Pulmonary artery endothelial cell (primary cell): ENCODE measurements around the gene MYO1A. TPM values are rescaled to one million over a fixed set of nuclear protein-coding genes. Genes with fewer than 3 reads are reported as not detected.
"Not testable (repeated sequence)": the region's sequence is repeated elsewhere in the genome, so short reads cannot be mapped to it uniquely, and the experiment has no call there.

Experiments
- DNase-seq: peaks from one replicate; pipeline ENCODE4 v3.0.0-alpha.2; 2011; ENCODE audit warnings: low read depth, low spot score
- total RNA-seq: library from RNA; depleted of rRNA; stranded (reverse); fragments of >200 nt; gene quantifications from 2 replicates; pipeline ENCODE4 v1.2.3, GENCODE V29; 2014

The MYO1A gene
- total RNA-seq, 1 donor from 2014 or later, result under 0.01 TPM

- DNase-seq, result no peak
Observed at GRCh38 chr12:56996793-56997545, 53.0 kb downstream of the MYO1A start.

DNA sequence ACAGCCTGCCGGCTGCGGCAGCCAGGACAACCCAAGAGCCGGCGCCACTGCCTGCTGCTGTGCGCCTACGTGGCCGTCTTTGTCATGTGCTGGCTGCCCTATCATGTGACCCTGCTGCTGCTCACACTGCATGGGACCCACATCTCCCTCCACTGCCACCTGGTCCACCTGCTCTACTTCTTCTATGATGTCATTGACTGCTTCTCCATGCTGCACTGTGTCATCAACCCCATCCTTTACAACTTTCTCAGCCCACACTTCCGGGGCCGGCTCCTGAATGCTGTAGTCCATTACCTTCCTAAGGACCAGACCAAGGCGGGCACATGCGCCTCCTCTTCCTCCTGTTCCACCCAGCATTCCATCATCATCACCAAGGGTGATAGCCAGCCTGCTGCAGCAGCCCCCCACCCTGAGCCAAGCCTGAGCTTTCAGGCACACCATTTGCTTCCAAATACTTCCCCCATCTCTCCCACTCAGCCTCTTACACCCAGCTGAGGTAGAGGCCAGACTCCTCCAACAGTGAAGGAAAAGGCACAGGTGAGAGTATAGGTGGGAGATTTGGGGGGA lies 53.9 kb downstream of the MYO1A start:
- no peak for DNase-seq

- DNase-seq, result no peak
Observed at GRCh38 chr12:56995201-56995929, 54.6 kb downstream of the MYO1A start.

DNA sequence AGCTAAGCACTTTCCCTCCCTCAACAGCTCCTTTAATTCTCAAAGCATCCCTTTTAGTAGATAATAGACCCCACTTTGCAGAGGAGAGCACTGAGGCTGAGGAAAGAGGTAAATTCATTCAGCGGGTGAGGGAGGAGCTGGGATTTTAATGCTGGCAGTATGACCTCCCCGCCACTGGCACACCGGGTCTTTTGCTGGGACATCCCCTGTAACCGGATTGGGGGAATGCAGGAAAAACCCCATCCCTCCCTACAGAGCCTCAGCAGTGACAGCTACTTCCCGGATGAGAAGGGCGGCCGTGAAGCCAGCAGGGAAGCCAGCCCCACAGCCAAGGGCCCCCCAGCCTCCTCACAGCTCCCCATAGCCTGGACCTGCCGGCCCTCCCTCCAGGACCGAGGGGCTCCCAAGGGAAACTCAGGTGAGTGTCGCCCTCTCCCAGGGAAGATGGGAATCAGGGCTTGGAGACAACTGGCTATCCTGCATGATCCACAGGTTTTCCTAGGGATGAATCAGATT lies 55.6 kb downstream of the MYO1A start:
- no peak for DNase-seq

- no peak for DNase-seq
Observed at GRCh38 chr12:56993346-56993745, 56.6 kb downstream of the MYO1A start.

GRCh38 chr12:56991319-56992246 lies 58.3 kb downstream of the MYO1A start:
- DNase-seq, result peak; percentile 33

DNA sequence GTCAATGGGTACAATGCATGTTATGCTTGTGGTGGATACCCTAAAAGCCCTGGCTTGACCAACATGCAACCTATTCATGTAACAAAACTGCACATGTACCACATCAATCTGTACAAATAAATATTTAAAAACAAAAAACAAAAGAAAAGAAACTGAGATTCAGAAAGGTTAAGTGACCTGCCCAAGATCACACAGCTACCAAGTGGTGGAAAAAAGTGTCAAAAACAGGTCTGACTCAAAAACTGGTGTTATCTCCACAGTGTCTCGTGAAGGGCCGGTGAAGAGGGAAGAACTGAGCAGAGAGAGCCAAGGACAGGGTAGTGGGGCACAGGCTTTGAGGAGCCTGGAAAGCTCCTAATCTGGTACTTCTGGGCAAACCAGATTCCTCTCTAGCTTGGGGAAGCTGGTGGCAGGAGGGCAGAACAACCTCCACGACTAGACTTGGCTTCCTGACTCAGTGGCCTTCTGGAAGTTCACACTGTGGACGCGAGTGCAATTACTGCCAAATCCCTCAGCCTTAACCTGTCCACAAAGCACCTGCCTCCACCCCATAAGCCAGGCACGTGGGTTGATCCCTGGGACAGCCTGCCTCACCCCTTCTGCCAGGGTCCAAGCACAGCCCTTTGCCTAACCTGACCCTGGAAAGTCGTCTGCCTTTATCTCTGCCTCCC lies 59.1 kb downstream of the MYO1A start:
- DNase-seq, result no peak

DNA sequence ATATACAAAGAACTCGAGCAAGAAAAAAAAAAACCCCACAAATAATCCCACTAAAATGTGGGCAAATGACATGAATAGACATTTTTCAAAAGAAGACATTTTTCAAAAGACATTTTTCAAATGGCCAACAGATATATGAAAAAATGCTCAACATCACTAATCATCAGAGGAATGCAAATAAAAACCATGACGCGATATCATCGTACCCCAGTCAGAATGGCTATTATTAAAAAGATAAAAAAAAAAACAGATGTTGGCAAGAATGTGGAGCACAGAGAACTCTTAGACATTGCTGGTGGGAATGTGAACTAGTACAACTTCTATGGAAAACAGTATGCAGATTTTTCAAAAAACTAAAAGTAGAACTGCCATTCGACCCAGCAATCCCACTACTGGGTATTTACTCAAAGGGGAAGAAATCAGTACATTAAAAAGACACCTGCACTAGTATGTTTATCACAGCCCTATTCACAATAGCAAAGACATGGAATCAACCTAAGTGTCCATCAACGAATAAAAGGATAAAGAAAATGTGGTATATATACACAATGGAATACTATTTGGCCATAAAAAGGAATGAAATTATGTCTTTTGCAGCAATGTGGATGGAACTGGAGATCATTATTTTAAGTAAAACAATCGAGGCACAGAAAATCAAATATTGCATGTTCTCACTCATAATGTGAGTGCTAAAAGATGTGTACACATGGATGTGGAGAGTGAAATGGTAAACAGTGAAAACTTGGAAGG lies 59.9 kb downstream of the MYO1A start:
- no peak for DNase-seq

DNA sequence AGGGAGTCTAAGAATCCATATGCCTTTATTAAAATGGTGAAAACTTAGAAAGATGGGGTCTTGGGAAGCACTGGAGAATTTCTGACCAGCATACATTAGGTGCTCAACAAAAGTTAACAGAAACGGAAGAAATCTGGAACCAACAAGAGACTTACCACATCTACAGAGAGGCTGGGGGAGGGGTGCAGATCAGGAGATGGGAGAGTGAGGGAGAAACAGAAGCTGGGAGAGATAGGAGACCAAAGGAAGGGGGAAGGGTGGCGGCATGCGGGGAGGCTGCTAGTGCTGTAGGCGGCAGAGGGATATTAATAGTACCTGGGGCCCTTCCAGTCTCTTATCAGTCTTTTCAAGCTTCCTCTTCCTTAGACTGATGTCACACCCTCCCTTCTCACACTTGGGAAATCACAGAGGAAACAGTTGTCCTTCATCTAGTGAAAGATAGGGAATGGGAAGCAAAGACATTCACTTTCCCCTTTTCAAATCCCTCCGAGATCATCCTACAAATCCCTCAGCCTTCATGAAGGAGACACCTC lies 61.7 kb downstream of the MYO1A start:
- peak; percentile 51 for DNase-seq

DNA sequence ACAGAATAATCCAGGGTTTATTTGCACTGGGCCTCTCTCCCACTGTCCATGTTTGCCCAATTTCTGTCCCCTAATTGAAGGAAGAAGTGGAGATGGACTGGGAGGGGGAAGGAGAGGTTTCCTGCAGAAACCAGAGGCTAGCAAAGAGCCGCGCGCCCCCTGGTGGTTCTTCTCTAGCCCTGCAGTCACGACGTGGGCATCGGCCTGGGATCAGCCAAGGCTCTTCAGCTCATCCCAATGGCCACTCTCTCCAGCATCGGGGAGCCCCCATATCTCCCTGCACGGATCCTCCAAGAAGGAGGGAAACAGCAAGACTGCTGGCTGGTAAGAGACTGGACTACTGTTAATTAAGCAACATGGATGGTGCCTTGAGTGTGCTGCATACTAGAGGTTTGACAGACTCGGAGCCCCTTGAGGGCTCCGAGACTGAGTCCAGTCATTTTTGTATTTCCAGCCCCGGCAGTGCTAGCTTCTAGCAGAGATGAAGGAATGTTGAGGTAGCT lies 62.3 kb downstream of the MYO1A start:
- DNase-seq, result no peak

DNA sequence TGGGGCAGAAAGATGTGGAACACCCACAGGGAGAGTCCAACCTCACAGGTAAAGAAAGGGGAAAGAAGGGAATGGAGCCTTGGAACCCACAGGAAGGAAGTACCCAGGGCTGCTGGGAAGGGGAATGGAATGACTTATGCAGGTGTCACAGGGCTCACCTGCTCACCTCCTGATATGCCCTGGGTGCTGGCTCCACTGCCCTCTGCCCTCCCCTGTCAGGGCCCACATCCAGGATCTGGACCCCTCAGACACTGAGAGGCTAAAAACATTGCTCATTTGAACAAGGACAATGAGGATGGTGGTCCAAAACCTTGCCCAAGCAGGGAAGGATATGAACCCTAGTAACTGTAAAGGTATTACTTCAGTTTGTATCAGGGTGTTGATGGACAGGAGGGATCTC lies 62.9 kb downstream of the MYO1A start:
- DNase-seq, result no peak

GRCh38 chr12:56985714-56986113 lies 64.2 kb downstream of the MYO1A start:
- DNase-seq, result not testable (repeated sequence)

- DNase-seq, result no peak
Observed at GRCh38 chr12:56983386-56983785, 66.5 kb downstream of the MYO1A start.

DNA sequence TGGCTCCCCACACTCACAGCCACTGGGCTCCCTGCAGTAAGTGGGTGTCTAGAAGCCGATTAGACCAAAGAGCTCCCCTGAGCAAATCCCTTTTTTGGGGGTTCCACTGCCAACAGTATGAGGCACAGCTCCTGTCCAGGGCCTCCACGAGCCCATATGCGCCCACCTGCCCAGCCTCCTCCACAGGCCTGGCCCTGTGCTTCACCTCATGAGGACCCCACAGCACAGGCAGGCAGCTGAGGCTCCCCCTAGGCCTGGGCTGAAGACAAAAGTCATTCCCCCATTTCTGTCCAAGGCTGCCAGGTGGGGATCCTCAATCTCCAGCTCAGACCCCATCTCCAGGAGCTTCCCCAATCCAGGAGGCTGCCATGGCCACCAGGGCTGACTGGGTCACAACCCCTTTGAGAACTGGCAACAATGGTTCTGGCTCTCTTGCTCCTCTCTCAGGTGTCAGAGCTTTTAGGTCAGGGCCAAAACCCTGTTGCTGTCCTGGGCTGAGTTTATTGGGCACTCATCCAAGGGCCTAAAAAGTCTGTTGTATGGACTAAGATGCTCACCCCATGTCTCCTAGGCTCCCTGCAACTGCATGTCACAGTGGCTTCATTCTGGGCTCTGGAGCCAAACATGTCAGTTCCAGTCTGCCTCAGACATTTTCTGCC lies 67.2 kb downstream of the MYO1A start:
- not testable (repeated sequence) for DNase-seq

GRCh38 chr12:56980941-56981530 lies 68.9 kb downstream of the MYO1A start:
- no peak for DNase-seq

DNA sequence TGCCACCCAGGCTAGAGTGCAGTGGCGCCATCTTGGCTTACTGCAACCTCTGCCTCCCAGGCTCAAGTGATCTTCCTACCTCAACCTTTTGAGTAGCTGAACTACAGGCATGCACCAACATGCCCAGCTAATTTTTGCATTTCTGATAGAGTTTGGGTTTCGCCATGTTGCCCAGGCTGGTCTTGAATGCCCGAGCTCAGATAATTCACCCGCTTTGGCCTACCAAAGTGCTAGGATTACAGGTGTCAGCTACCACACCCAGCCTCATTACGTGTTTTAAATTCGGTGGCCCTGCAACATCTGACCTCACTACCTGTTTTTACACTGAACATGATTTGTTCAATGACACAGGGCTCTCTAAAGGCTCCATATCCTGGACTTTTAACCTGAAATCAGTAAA lies 69.7 kb downstream of the MYO1A start:
- no peak for DNase-seq

- no peak for DNase-seq
Observed at GRCh38 chr12:56979628-56980027, 70.3 kb downstream of the MYO1A start.
